Measurements from ENCODE around the gene BPGM. TPM values are rescaled to one million over a fixed set of nuclear protein-coding genes. Genes with fewer than 3 reads are reported as not detected.
A peak's percentile ranks its signal among the peaks of the same experiment; 100 is the strongest.

Gene BPGM
- total and polyA plus RNA-seq, 2 donors from 2014 or later, result 21.2 to 53.5 TPM

- H3K27ac ChIP-seq (ENCODE audit: low read depth in 2 of 2, low read length in 2 of 2), result no peak overlapping the region
- peaks cover 0 to 6% (median 0%) of the 10 kb centered on the region in 3 donors for H3K9me3 ChIP-seq (ENCODE audit: control insufficient read depth in 2 of 3, insufficient read depth in 1 of 3, low read length in 3 of 3)
- no peak overlapping the region for H3K4me3 ChIP-seq (ENCODE audit: low read length in 3 of 3)
- H3K4me1 ChIP-seq (ENCODE audit: control insufficient read depth in 2 of 3, insufficient read depth in 2 of 3, low read depth in 1 of 3, low read length in 3 of 3), result peaks cover 0 to 18% (median 13%) of the 10 kb centered on the region in 3 donors
- no peaks in the 10 kb centered on the region for H3K36me3 ChIP-seq (ENCODE audit: control insufficient read depth in 2 of 3, insufficient read depth in 3 of 3, low read length in 3 of 3)
- no peak overlapping the region for H3K9ac ChIP-seq (ENCODE audit: low read length in 3 of 3)
- TF ChIP-seq CTCF (IDR thresholded peaks at IDR 0.05; ENCODE audit: borderline replicate concordance, extremely low read depth, insufficient read depth), result no peak
- no peak for FAIRE-seq
- intact Hi-C loops (cut with DNase I), result no loop called here
- DNase-seq, result no peak
- no peaks in the 10 kb centered on the region for H3K27me3 ChIP-seq (ENCODE audit: control insufficient read depth, insufficient read depth, low read length)
These were observed 27.8 kb downstream of the BPGM start for GRCh38 chr7:134674424-134674823.

DNA sequence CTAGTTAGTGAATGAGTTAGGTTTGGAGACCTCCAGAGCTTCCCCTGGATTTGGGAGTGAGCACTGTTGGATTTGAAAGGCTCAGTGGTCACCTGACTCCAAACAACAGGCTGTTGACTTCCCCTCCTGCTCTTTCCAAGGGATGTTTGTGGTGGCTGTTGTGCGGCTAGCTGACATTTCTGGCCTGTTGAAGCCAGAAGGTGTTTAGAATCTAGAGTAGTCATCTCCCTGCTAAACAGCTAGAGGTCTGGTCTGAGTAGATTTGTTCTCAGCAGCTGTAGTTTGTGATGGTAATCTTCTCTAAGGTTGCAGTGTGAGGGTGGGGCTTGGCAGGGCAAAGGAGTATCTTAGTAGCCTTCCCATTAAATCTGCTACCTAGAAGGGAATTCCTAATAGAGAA is 30.1 kb downstream of the BPGM start:
- H3K4me1 ChIP-seq (ENCODE audit: control insufficient read depth in 2 of 3, insufficient read depth in 2 of 3, low read depth in 1 of 3, low read length in 3 of 3), result peaks cover 0 to 12% (median 9%) of the 10 kb centered on the region in 3 donors
- no peak for TF ChIP-seq CTCF (IDR thresholded peaks at IDR 0.05; ENCODE audit: borderline replicate concordance, extremely low read depth, insufficient read depth)
- H3K27ac ChIP-seq (ENCODE audit: low read depth in 2 of 2, low read length in 2 of 2), result peak overlapping the region in 1 of 2 donors; percentile 16
- peaks cover 0 to 6% (median 0%) of the 10 kb centered on the region in 3 donors for H3K9me3 ChIP-seq (ENCODE audit: control insufficient read depth in 2 of 3, insufficient read depth in 1 of 3, low read length in 3 of 3)
- DNase-seq, result no peak
- intact Hi-C loops (cut with DNase I), result no loop called here
- no peaks in the 10 kb centered on the region for H3K27me3 ChIP-seq (ENCODE audit: control insufficient read depth, insufficient read depth, low read length)
- H3K36me3 ChIP-seq (ENCODE audit: control insufficient read depth in 2 of 3, insufficient read depth in 3 of 3, low read length in 3 of 3), result peaks cover 0 to 4% (median 0%) of the 10 kb centered on the region in 3 donors
- H3K9ac ChIP-seq (ENCODE audit: low read length in 3 of 3), result no peak overlapping the region
- H3K4me3 ChIP-seq (ENCODE audit: low read length in 3 of 3), result no peak overlapping the region
- FAIRE-seq, result no peak

DNA sequence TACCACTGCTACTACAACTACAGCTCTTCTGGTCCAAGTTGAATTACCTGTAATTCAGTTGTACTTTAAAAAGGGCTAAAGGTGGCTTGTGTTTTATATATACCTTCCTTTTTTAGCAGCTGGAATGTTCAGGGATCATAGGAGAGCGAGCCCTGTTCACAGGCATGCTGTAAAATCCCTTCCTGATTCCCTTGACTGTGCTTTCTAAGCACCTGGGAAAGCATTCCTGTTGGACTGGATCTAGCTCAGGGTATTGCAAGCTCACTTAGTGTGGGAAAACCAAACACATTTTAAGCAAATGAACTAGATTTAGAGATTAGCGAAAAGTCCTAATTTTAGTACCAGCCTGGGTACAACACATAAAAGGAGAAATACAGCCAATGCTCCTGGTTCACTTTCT is 31.5 kb downstream of the BPGM start:
- Histone ChIP-seq H3K9ac (ENCODE audit: low read length in 3 of 3) (no peak overlapping the region), H3K27ac (ENCODE audit: low read depth in 2 of 2, low read length in 2 of 2) (no peak overlapping the region), H3K4me3 (ENCODE audit: low read length in 3 of 3) (no peak overlapping the region), H3K36me3 (ENCODE audit: control insufficient read depth in 2 of 3, insufficient read depth in 3 of 3, low read length in 3 of 3) (peaks cover 0 to 4% (median 0%) of the 10 kb centered on the region in 3 donors), H3K9me3 (ENCODE audit: control insufficient read depth in 2 of 3, insufficient read depth in 1 of 3, low read length in 3 of 3) (peaks cover 0 to 6% (median 0%) of the 10 kb centered on the region in 3 donors), H3K4me1 (ENCODE audit: control insufficient read depth in 2 of 3, insufficient read depth in 2 of 3, low read depth in 1 of 3, low read length in 3 of 3) (peaks cover 0 to 12% (median 9%) of the 10 kb centered on the region in 3 donors), H3K27me3 (ENCODE audit: control insufficient read depth, insufficient read depth, low read length) (no peaks in the 10 kb centered on the region)
- intact Hi-C loops (cut with DNase I), result no loop called here
- DNase-seq, result no peak
- FAIRE-seq, result no peak
- TF ChIP-seq CTCF (IDR thresholded peaks at IDR 0.05; ENCODE audit: borderline replicate concordance, extremely low read depth, insufficient read depth), result no peak

- no peak for TF ChIP-seq CTCF (IDR thresholded peaks at IDR 0.05; ENCODE audit: borderline replicate concordance, extremely low read depth, insufficient read depth)
- Histone ChIP-seq H3K4me3 (ENCODE audit: low read length in 3 of 3) (no peak overlapping the region), H3K27me3 (ENCODE audit: control insufficient read depth, insufficient read depth, low read length) (no peaks in the 10 kb centered on the region), H3K9me3 (ENCODE audit: control insufficient read depth in 2 of 3, insufficient read depth in 1 of 3, low read length in 3 of 3) (peaks cover 0 to 6% (median 0%) of the 10 kb centered on the region in 3 donors), H3K27ac (ENCODE audit: low read depth in 2 of 2, low read length in 2 of 2) (no peak overlapping the region), H3K4me1 (ENCODE audit: control insufficient read depth in 2 of 3, insufficient read depth in 2 of 3, low read depth in 1 of 3, low read length in 3 of 3) (peaks cover 0 to 12% (median 9%) of the 10 kb centered on the region in 3 donors), H3K9ac (ENCODE audit: low read length in 3 of 3) (no peak overlapping the region), H3K36me3 (ENCODE audit: control insufficient read depth in 2 of 3, insufficient read depth in 3 of 3, low read length in 3 of 3) (peaks cover 0 to 4% (median 0%) of the 10 kb centered on the region in 3 donors)
- DNase-seq (no peak), FAIRE-seq (no peak)
- intact Hi-C loops (cut with DNase I), result no loop called here
These were observed 32.4 kb downstream of the BPGM start for GRCh38 chr7:134679006-134679405.
